ENCODE results near the gene QSOX2.

GRCh38 chr9:136247551-136247916 lies 1.9 kb upstream of the QSOX2 start:
- TF ChIP-seq CTCF (IDR thresholded peaks at IDR 0.05 in 8 of 11, conservative IDR thresholded peaks at IDR 0.05 in 3 of 11) (no peak), POLR2A (IDR thresholded peaks at IDR 0.05) (no peak)
